Breast epithelium (tissue), 4 donors: Measurements from ENCODE around the gene DIPK1C. TPM values are rescaled to one million over a fixed set of nuclear protein-coding genes. Genes with fewer than 3 reads are reported as not detected.

Source experiments
- DNase-seq, 2 donors: peaks; one replicate each; pipeline ENCODE4 v3.0.0-alpha.2; 2019; ENCODE audit warnings: low spot score in 2 of 2
- H3K27ac ChIP-seq, 2 donors: fragments of 200-600 bp; sonication (generic) in 1 of 2; one replicate each; pipeline ENCODE4 v1.5.1; 2016 to 2019; ENCODE audit warnings: mild to moderate bottlenecking in 1 of 2
- H3K27me3 ChIP-seq, 2 donors: fragments of 200-600 bp; sonication (generic) in 1 of 2; one replicate each; pipeline versions ENCODE4 v1.5.1 to v1.6.0; 2017 to 2019; ENCODE audit warnings: control low read depth in 1 of 2, mild to moderate bottlenecking in 1 of 2
- H3K36me3 ChIP-seq: fragments of 200-600 bp; one replicate; pipeline ENCODE4 v1.5.1; 2019
- H3K4me1 ChIP-seq, 2 donors: fragments of 200-600 bp; sonication (generic); one replicate each; pipeline ENCODE4 v1.5.1; 2016 to 2019; ENCODE audit warnings: control low read depth in 1 of 2
- H3K4me3 ChIP-seq, 3 donors: fragments of 200-600 bp; sonication (generic); 1 replicate in 2 of 3; 2 replicates in 1 of 3; pipeline ENCODE4 v1.5.1; 2016 to 2019; ENCODE audit warnings: mild to moderate bottlenecking in 3 of 3, moderate library complexity in 2 of 3
- H3K9me3 ChIP-seq, 2 donors: fragments of 200-600 bp; sonication (generic) in 1 of 2; one replicate each; pipeline ENCODE4 v1.5.1; 2016 to 2019; ENCODE audit warnings: control low read depth in 1 of 2
- POLR2A ChIP-seq: fragments of 450-650 bp; IDR thresholded peaks from one replicate; pipeline ENCODE4 v1.6.1; 2016; ENCODE audit warnings: antibody characterized with exemption, mild to moderate bottlenecking, moderate library complexity
- POLR2AphosphoS5 ChIP-seq, 3 donors: sonication (generic); formaldehyde crosslinking; IDR thresholded peaks; one replicate each; pipeline ENCODE4 v1.6.1; 2017; ENCODE audit warnings: antibody characterized with exemption in 3 of 3
- intact Hi-C: fragments of 100-400 bp; cut with DNase I; formaldehyde crosslinking; loops from one replicate; pipeline ENCODE4 v1.15.1; 2023; ENCODE audit warnings: low total_unique reads
- total RNA-seq, 3 donors: library from RNA; depleted of rRNA; stranded (reverse); fragments of >200 nt; gene quantifications; one replicate each; pipeline ENCODE4 v1.1.0, GENCODE V29; 2016
- TF ChIP-seq, protein P1 (sequence below), 3 donors: fragments of 450-650 bp; IDR thresholded peaks; one replicate each; pipeline ENCODE4 v1.5.1; 2016 to 2017; ENCODE audit warnings: antibody characterized with exemption in 3 of 3, mild to moderate bottlenecking in 3 of 3, moderate library complexity in 3 of 3

Gene DIPK1C
- total RNA-seq, 3 donors from 2014 or later: 0.16 TPM; not detected in 2

DNA sequence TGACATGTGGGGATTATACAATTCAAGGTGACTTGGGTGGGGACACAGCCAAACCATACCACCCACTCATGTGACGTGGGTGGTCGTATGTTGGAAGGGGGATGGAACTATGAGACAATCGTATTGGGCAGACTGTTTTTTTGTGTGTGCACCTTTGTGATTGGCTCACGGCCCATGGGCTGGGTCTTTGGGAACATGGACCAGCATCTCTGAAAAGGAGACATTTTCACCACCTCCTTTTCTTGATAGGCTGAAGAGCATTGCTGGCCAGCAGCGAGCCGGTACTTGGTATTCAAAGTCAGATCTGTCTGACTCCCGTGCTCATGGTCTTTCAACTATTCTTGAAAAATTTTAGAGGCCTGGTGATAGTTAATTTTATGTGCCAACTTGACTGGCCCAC lies 62.1 kb downstream of the DIPK1C start:
- H3K9me3 ChIP-seq: no peaks in the 10 kb centered on the region
- TF ChIP-seq, protein P1, sequence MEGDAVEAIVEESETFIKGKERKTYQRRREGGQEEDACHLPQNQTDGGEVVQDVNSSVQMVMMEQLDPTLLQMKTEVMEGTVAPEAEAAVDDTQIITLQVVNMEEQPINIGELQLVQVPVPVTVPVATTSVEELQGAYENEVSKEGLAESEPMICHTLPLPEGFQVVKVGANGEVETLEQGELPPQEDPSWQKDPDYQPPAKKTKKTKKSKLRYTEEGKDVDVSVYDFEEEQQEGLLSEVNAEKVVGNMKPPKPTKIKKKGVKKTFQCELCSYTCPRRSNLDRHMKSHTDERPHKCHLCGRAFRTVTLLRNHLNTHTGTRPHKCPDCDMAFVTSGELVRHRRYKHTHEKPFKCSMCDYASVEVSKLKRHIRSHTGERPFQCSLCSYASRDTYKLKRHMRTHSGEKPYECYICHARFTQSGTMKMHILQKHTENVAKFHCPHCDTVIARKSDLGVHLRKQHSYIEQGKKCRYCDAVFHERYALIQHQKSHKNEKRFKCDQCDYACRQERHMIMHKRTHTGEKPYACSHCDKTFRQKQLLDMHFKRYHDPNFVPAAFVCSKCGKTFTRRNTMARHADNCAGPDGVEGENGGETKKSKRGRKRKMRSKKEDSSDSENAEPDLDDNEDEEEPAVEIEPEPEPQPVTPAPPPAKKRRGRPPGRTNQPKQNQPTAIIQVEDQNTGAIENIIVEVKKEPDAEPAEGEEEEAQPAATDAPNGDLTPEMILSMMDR (IDR thresholded peaks at IDR 0.05): no peak
- TF ChIP-seq POLR2A: no peak
- TF ChIP-seq POLR2AphosphoS5 (IDR thresholded peaks at IDR 0.05): no peak
- H3K36me3 ChIP-seq: no peaks in the 10 kb centered on the region
- H3K4me1 ChIP-seq: no peaks in the 10 kb centered on the region
- no peak overlapping the region for H3K4me3 ChIP-seq
- H3K27ac ChIP-seq: no peak overlapping the region
- intact Hi-C loops: no loop called here
- H3K27me3 ChIP-seq: no peaks in the 10 kb centered on the region
- DNase-seq: no peak

DNA sequence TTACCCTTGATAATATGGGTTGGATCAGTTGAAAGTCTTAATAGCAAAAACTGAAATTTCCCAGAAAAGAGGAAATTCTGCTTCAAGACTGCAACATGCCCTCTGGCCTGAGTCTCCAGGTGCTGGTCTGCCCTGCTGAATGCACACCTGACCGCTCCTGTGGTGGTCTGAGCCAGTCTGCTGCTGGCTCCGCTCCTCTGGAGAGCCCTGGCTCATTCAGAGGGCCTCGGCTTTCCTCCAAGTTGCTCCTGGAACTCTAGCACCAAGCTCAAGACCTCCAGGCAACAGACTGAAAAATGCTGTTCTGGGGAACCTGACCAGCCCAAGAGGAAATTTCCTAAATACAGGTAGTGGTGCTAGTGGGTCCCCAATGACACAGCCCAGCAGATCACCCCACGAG lies 64.8 kb downstream of the DIPK1C start:
- DNase-seq: no peak
- TF ChIP-seq POLR2A (no peak), POLR2AphosphoS5 (IDR thresholded peaks at IDR 0.05) (no peak)
- TF ChIP-seq, protein P1 (IDR thresholded peaks at IDR 0.05): no peak
- Histone ChIP-seq H3K4me1 (no peaks in the 10 kb centered on the region), H3K4me3 (no peak overlapping the region), H3K36me3 (no peaks in the 10 kb centered on the region), H3K27ac (no peak overlapping the region), H3K27me3 (no peaks in the 10 kb centered on the region), H3K9me3 (no peaks in the 10 kb centered on the region)
- intact Hi-C loops: no loop called here

DNA sequence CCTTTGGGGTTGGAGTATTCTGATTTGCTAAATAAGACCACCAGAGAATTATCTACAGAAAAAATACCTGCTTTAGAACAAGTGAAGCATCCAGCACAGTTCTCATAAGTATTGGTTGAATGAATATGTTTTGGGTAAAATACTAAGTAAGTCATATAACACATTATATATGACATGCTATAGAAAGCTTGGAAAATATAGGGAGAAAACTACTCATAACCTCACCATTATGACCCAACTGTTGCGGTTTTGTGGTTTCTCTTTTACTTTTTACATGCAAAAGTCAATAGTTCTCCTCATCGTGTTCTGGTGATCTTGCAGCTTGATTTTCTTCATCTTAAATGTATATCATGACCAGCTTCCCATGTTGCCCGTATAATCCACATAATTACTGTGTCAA lies 66.2 kb downstream of the DIPK1C start:
- intact Hi-C loops: no loop called here
- Histone ChIP-seq H3K4me3 (no peak overlapping the region), H3K27me3 (no peaks in the 10 kb centered on the region), H3K36me3 (no peaks in the 10 kb centered on the region), H3K9me3 (no peaks in the 10 kb centered on the region), H3K27ac (no peak overlapping the region), H3K4me1 (no peaks in the 10 kb centered on the region)
- DNase-seq: no peak
- TF ChIP-seq POLR2AphosphoS5 (IDR thresholded peaks at IDR 0.05) (no peak), POLR2A (no peak)
- TF ChIP-seq, protein P1 (IDR thresholded peaks at IDR 0.05): no peak

DNA sequence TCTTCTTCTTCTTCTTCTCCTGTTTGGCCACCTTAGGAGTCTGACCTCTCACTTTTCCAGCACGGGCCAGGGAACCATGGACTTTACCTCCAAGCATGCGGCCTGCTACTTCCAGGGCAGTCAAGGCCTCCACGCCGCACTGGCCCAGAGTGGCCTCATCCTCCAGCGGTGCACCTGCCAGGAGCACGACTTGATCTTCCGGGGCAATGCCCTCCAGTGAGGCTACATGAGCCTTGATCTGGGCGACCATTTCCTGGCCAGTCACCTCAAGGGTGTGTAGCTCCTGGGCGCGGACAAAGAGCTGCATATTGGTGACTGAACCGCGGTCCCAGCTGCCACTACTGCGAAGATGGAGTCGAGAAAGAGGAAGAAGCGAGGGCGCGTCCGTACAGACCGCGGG lies 67.1 kb downstream of the DIPK1C start:
- TF ChIP-seq, protein P1 (IDR thresholded peaks at IDR 0.05): no peak
- no peak overlapping the region for H3K4me3 ChIP-seq
- intact Hi-C loops: no loop called here

DNA sequence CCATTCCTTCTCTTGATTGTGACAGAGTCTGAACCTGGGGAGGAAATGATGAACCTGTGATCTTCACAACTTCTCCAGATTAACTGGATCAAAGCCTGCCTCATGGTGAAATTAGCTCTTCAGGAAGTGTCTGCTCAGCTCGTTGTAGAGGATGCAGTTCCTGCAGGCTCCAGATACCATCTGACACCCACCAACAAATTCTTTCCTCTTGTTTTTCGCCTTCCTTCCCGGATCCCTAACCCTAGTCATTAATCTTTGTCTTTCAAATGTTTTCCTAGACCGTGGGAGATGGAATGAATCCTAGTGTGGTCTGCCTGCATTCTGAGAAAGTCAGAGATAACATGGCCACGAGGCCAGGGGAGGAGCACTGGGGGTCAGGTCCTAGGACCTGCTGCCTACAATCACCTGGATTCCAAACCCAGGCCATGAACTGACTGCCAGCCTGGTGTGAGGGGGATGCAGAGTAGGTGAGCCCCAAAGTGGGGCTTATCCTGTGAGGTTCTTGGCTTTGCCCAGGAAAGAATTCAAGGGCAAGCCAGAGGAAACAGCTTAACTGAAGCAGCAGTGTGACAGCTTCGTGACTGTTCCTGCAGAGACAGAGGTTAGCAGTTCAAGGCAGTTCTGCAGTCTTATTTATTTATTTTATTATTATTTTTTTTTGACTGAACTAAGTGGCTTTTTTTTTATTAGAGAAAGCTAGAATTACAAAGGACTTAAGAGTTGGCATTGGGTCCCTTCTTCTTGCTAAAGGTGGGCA lies 67.8 kb downstream of the DIPK1C start:
- no peak overlapping the region for H3K4me3 ChIP-seq
- intact Hi-C loops: no loop called here
- no peak overlapping the region for H3K27ac ChIP-seq
- H3K4me1 ChIP-seq: no peaks in the 10 kb centered on the region
- DNase-seq: no peak
- no peaks in the 10 kb centered on the region for H3K27me3 ChIP-seq
- H3K9me3 ChIP-seq: no peaks in the 10 kb centered on the region
- H3K36me3 ChIP-seq: no peaks in the 10 kb centered on the region
- TF ChIP-seq, protein P1 (IDR thresholded peaks at IDR 0.05): no peak
- TF ChIP-seq POLR2AphosphoS5 (IDR thresholded peaks at IDR 0.05) (no peak), POLR2A (no peak)

More for the DNA sequence above, 67.1 kb downstream of the DIPK1C start:
- H3K27me3 ChIP-seq: no peaks in the 10 kb centered on the region
- no peaks in the 10 kb centered on the region for H3K4me1 ChIP-seq
- H3K36me3 ChIP-seq: no peaks in the 10 kb centered on the region
- no peak overlapping the region for H3K27ac ChIP-seq
- H3K9me3 ChIP-seq: no peaks in the 10 kb centered on the region
- DNase-seq: no peak
